Gastrocnemius medialis (tissue), 4 donors: ENCODE measurements around the gene AKAP13.

ENCODE experiments used
- CTCF ChIP-seq, 5 experiments: fragments of 450-650 bp in 3 of 5; fragments of 200-600 bp in 2 of 5; sonication (generic) in 2 of 5; IDR thresholded peaks in 4 of 5; conservative IDR thresholded peaks in 1 of 5; 1 replicate in 4 of 5; 2 replicates in 1 of 5; pipeline ENCODE4 v1.5.1; 2016 to 2019; ENCODE audit warnings: antibody characterized with exemption in 5 of 5, mild to moderate bottlenecking in 3 of 5, moderate library complexity in 3 of 5
- POLR2A ChIP-seq, 2 donors: fragments of 450-650 bp; IDR thresholded peaks; one replicate each; pipeline ENCODE4 v1.6.1; 2017; ENCODE audit warnings: antibody characterized with exemption in 2 of 2, mild to moderate bottlenecking in 2 of 2, moderate library complexity in 2 of 2

GRCh38 chr15:85752491-85752961, 372.1 kb downstream of the AKAP13 start:
- no peak for TF ChIP-seq CTCF (IDR thresholded peaks at IDR 0.05 in 4 of 5, conservative IDR thresholded peaks at IDR 0.05 in 1 of 5)
- no peak for TF ChIP-seq POLR2A (IDR thresholded peaks at IDR 0.05)
